Esophagus (tissue), 2 donors: Measurements from ENCODE around the gene CKB. TPM values are rescaled to one million over a fixed set of nuclear protein-coding genes. Genes with fewer than 3 reads are reported as not detected.

ENCODE experiments used
- H3K27ac ChIP-seq, 2 donors: one replicate each; pipeline ENCODE4 v1.5.1; 2013; ENCODE audit warnings: low read depth in 2 of 2, mild to moderate bottlenecking in 2 of 2, inconsistent platforms in 1 of 2, low read length in 1 of 2, moderate library complexity in 1 of 2
- H3K27me3 ChIP-seq, 2 donors: one replicate each; pipeline ENCODE4 v1.6.1; 2013; ENCODE audit warnings: low read length in 2 of 2, control low read depth in 1 of 2, mild to moderate bottlenecking in 1 of 2; ENCODE audit not compliant: insufficient read depth in 2 of 2, control insufficient read depth in 1 of 2
- H3K36me3 ChIP-seq, 2 donors: one replicate each; pipeline ENCODE4 v1.6.1; 2013; ENCODE audit warnings: low read length in 1 of 2; ENCODE audit not compliant: control insufficient read depth in 2 of 2, insufficient read depth in 2 of 2
- H3K4me1 ChIP-seq, 2 donors: one replicate each; pipeline ENCODE4 v1.6.1; 2013; ENCODE audit warnings: low read length in 1 of 2; ENCODE audit not compliant: control insufficient read depth in 2 of 2, insufficient read depth in 2 of 2
- H3K4me3 ChIP-seq, 2 donors: one replicate each; pipeline ENCODE4 v1.5.1; 2013; ENCODE audit warnings: low read length in 2 of 2, mild to moderate bottlenecking in 2 of 2, low read depth in 1 of 2, moderate library complexity in 1 of 2
- H3K9me3 ChIP-seq, 2 donors: one replicate each; pipeline ENCODE4 v1.6.1; 2013; ENCODE audit warnings: mild to moderate bottlenecking in 2 of 2, low read depth in 1 of 2, low read length in 1 of 2, moderate library complexity in 1 of 2; ENCODE audit not compliant: control insufficient read depth in 2 of 2, insufficient read depth in 1 of 2
- WGBS, 2 donors: extraction: QIAGEN DNeasy Blood & Tissue Kit; methylation state at CpG; one replicate each; pipeline ENCODE4 v1.1.7; 2013; 5-methylcytosine and 5-hydroxymethylcytosine counted together
- polyA plus RNA-seq, 2 donors: library from polyadenylated mRNA; stranded (reverse); fragments of 200-250 nt; gene quantifications; one replicate each; pipeline ENCODE4 v1.2.3, GENCODE V29; 2013
- donor health status: healthy with polysubstance abuse.
- donor health status: Bipolar disorder and iron deficiency.

CKB gene
- polyA plus RNA-seq, 2 donors: 117 to 134 TPM

DNA sequence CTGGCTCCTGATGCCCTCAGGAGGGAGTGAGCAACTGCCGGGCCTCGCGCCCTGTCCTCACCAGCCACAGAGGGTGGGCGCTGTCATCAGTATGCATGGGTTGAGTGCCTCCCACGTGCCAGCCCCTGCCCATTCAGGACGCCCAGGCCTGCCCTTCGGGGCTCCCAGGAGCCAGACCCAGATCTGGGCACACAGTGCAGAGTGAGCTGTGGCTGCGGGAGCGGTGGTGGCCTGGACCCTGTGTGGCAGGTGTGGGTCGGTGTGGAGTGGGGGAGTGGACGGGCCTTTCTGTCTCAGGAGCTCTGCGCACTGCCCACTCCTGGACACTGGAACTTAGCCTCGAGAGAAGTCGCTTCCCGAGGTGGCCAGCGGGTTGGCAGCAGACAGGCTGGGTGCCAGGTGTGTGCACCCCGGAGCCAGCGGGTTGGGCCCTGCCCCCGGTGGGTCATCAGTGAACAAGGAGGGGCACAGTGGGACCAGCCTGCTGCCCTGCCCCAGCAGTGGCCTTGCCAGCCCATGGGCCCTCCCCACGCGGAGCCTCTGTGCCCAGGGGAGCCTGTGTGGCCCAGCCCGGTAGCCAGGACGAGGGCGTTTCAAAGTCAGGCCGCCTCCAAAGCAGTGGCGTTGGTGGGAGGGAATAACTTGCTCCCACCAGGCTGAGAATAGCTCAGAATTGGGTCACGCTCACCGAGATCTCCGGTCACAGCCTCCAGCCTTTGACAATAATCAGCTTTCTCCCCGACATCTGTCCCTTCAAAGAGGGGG, 15.8 kb upstream of the CKB start:
- H3K27me3 ChIP-seq: no peaks in the 10 kb centered on the region
- H3K36me3 ChIP-seq: peaks cover 0 to 24% of the 10 kb centered on the region in 2 donors
- peak overlapping the region; percentile 46 to 60 for H3K27ac ChIP-seq
- H3K4me3 ChIP-seq: no peak overlapping the region
- H3K4me1 ChIP-seq: peaks cover 24 to 27% of the 10 kb centered on the region in 2 donors
- 35 to 41% methylated on average over 27 to 30 of the region's 30 CpGs for WGBS, 2 donors
- no peaks in the 10 kb centered on the region for H3K9me3 ChIP-seq

DNA sequence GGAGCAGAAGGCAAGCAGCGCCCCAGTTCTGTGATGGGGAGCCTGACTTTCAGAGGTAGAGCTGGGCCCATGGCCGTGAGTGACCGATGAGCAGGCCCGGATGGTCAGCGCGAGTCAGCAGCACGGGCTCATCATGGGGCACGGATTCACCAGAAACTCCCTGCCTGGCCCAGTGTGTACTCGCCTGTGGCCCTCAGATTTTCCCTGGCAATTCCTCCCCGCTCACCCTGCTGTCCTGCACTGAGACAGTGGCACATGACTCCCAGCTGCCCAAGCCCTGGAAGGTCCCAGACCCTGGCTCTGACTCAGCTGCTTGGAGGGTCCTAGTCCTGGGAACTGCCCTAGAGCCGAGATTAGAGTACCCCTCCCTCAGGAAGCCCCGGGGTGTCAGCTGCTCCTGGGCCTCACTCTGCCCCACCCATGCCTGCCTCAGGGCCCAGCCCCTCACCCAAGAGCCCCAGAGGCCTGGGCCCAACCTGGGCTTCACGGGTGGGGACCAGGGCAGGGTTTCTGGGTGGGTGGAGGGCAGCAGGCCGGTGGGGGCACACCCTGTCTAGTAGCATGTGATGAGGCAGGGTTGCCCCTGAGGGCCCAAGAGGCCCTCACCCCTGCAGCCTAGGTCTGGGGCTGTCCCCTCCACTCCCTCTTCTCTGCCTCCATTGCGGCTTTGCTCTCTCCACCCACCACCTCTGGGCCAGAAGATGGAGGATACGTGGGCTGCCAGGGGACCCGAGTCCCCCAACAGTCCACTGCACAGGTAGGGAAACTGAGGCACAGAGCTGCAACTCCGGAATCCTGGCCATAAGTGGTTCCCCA, 14.8 kb upstream of the CKB start:
- Histone ChIP-seq H3K9me3 (no peaks in the 10 kb centered on the region), H3K27me3 (no peaks in the 10 kb centered on the region), H3K36me3 (peaks cover 0 to 32% of the 10 kb centered on the region in 2 donors), H3K4me3 (no peak overlapping the region), H3K27ac (peak overlapping the region; percentile 1), H3K4me1 (peaks cover 17 to 22% of the 10 kb centered on the region in 2 donors)
- 64 to 67% methylated on average over 18 of the region's 18 CpGs for WGBS, 2 donors

DNA sequence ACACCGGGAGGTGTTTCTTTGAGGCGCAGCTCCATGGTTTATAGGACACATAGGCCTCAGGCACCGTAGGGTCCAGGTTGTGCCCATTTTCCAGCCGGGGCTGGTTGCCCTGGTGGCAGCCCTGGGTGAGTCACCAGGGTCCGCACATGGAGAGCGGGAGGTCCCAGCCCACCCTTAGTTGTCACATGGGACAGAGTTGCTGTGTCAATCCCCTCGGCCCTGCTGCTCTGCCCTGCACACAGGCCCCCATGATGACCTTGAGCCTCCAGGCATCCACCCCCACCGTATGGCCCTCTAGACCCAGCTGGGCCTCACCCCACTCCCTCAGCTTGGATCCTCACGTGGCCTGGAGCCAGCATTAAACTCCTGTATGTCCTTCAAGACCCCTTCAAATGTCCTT, 14.1 kb upstream of the CKB start:
- H3K9me3 ChIP-seq: no peaks in the 10 kb centered on the region
- H3K4me3 ChIP-seq: no peak overlapping the region
- H3K4me1 ChIP-seq: peaks cover 14 to 15% of the 10 kb centered on the region in 2 donors
- H3K27me3 ChIP-seq: no peaks in the 10 kb centered on the region
- 70 to 73% methylated on average over 9 of the region's 9 CpGs for WGBS, 2 donors
- H3K27ac ChIP-seq: no peak overlapping the region
- peaks cover 0 to 38% of the 10 kb centered on the region in 2 donors for H3K36me3 ChIP-seq

DNA sequence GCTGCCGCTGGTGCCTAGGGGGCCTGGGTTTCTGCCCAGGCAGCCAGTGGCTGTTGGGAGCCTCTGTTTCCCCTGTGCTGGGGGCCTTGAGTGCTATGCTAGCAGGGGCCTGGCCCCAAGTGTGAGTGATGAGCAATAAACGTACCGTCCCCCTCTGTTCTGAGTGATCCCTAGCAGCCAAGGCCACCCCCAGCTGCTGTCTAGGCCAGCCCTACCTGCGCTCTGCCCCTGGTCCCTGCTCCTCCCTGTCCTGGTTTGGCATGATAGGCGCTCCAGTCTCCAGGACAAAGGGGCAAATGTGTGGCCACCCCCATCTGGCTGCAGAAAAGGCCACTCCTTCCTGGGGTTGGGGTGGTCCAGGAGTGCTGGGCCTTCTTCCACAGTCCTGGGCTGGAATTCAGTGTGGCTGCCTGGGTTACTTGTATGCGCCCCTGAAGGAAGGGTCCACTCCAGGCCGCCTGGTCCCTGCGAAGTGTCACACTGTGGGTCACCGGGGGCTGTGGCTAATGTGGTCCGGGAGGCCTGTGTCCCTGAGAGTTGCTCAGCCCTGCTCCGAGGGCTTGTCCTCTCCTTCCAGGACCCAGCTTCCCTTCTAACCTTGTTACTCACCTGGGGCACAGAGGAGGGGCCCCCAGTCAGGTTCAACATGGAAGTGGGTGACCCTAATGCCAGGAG, 13.4 kb upstream of the CKB start:
- no peaks in the 10 kb centered on the region for H3K9me3 ChIP-seq
- H3K27ac ChIP-seq: peak overlapping the region in 1 of 2 donors; percentile 77
- H3K4me1 ChIP-seq: peaks cover 8 to 9% of the 10 kb centered on the region in 2 donors
- H3K36me3 ChIP-seq: peaks cover 0 to 40% of the 10 kb centered on the region in 2 donors
- no peaks in the 10 kb centered on the region for H3K27me3 ChIP-seq
- no peak overlapping the region for H3K4me3 ChIP-seq
- WGBS, 2 donors: 80 to 89% methylated on average over 11 of the region's 11 CpGs

DNA sequence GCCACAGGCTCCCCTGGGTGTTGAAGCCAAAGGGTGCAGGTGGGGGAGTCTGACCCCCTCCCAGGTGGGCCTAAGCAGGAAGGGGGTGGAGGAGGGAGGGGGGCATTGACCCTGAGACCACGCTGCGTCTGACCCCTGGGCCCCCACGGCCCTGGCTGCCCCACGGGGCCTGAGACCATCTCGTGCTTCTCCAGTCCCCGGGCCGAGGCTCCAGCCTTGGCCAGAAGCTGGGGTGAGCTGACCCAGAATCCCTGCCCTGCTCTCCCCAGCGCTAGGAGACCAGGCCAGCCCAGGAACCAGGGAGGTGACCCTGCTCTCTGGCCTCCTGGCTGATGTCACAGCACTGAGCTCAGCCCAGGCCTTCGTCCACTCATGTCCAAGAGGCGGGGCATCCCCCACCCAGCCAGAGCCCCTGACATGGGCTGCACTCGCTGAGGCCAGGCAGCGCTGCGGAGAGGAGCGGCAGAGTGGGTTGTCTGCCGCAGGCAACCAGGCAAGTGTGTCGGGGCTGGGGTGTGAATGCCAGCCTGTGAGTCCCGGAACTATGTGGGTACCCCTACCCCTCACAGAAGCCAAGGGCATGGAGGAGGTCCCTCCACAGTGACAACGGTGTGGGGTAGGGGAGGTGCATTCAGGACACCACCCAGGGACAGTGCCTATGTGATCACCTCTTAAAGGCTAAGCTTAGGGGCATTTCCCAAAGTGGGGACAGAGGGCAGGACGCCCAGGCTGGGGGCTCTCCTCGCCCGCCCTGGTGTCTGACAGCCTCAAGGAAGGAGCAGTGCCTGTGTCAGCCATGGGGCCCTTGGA, 12.7 kb upstream of the CKB start:
- no peaks in the 10 kb centered on the region for H3K9me3 ChIP-seq
- 80% methylated on average over 21 of the region's 21 CpGs for WGBS, 2 donors
- no peak overlapping the region for H3K4me3 ChIP-seq
- peaks cover 11 to 12% of the 10 kb centered on the region in 2 donors for H3K4me1 ChIP-seq
- peak overlapping the region; percentile 50 to 77 for H3K27ac ChIP-seq
- H3K27me3 ChIP-seq: no peaks in the 10 kb centered on the region
- peaks cover 0 to 40% of the 10 kb centered on the region in 2 donors for H3K36me3 ChIP-seq

DNA sequence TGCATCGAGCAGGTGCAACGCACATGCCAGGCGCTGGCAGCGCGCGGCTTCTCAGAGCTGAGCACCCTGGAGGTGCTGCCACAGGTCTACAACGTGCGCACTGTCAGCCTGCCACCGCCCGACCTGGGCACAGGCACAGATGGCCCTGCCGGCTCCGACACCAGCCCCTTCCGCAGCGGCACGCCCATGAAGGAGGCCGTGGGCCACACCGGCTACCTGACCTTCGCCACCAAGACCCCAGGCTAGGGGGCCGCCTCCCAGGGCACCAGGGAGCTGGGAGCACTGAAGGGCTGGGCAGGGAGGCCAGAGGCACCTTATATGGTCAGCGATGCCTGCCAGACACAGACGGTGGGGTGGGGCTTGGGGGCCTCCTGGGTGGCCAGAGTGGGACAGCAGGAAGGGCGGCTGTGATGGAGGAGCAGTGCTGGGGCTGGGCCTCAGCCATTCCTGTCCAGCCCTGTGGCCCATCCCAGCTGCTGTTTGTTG, 12.0 kb upstream of the CKB start:
- no peaks in the 10 kb centered on the region for H3K27me3 ChIP-seq
- peaks cover 0 to 40% of the 10 kb centered on the region in 2 donors for H3K36me3 ChIP-seq
- no peaks in the 10 kb centered on the region for H3K9me3 ChIP-seq
- H3K4me1 ChIP-seq: peaks cover 17 to 18% of the 10 kb centered on the region in 2 donors
- peak overlapping the region; percentile 69 to 77 for H3K27ac ChIP-seq
- 76 to 85% methylated on average over 22 of the region's 22 CpGs for WGBS, 2 donors
- H3K4me3 ChIP-seq: no peak overlapping the region

DNA sequence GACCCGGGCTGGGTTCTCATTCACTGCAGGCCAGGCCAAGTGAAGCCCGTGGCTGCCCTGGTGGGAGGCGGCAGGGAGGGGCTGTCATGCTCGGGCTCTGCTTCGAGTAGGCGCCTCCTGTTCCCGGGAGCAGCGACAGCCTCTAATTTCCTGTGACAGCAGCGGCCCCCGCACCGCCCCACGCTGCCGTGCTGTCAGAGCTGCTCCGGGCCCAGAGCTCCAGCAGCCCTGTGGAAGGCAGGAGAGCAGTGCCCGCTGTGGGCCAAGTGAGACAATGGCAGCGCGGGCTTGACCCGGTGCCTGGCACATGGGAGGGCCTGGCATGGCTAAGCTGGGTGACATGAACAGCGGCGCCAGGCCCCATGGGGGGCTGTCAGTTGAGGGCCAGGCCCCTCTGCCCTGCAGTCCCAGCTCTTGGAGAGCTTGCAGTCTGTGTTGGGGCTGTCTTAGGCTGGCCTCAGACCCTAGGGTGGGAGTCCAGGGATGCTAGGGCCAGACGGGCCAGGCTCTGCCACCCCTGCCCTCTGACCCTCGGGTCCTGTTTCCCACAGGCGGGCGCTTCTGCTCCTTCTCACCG, 11.5 kb upstream of the CKB start:
- Histone ChIP-seq H3K4me3 (no peak overlapping the region), H3K36me3 (peaks cover 0 to 40% of the 10 kb centered on the region in 2 donors), H3K27me3 (no peaks in the 10 kb centered on the region), H3K4me1 (peaks cover 14 to 18% of the 10 kb centered on the region in 2 donors), H3K9me3 (no peaks in the 10 kb centered on the region), H3K27ac (peak overlapping the region; percentile 69 to 77)
- 75 to 77% methylated on average over 18 to 25 of the region's 25 CpGs for WGBS, 2 donors

DNA sequence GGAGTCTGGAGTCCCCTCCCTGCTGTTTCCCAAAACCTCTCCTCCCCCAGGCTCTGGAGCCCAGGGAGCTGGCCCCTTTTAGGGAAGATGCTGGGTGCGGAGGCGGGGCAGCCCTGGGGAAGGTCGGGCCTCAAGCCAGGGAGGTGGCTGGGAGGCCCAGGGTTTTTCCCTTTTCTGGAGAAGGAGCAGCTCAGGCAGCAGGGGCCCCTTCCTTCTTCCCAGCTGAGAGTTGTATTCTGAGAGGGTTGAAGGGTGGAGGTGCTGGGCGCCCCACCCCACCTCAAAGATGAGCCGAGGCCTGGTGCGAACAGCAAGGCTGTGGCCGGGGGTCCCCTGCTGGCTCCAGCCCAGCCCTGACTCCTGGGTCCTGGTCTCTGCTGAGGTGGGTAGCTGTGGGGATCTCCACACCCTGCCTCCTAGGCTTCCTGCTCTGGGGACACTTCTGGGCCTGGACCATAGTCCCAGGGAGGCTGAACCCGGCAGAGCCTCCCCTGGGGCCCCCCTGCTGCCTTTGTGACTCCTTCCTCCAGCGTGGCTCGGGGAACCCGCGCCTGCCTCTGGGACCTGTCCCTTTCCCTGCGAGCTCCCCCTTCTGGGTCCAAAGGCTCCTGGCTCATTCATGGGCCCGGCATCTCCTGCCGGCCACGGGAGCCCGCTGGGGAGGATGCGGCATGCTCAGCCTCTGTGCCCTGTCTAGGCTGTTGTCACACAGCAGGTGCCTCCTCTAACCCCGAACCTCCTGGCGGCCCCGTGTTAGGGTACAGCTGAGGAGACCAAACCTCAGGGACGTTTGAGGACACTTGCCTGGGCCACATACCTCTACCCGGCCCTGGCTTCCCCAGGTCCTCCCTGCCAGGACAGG, 10.7 kb upstream of the CKB start:
- no peaks in the 10 kb centered on the region for H3K27me3 ChIP-seq
- 68 to 72% methylated on average over 21 to 23 of the region's 23 CpGs for WGBS, 2 donors
- H3K4me1 ChIP-seq: peaks cover 14 to 18% of the 10 kb centered on the region in 2 donors
- peaks cover 0 to 40% of the 10 kb centered on the region in 2 donors for H3K36me3 ChIP-seq
- peak overlapping the region; percentile 52 to 77 for H3K27ac ChIP-seq
- no peaks in the 10 kb centered on the region for H3K9me3 ChIP-seq
- H3K4me3 ChIP-seq: no peak overlapping the region
